H9 (cell line): ENCODE results near the gene F11R. TPM values are rescaled to one million over a fixed set of nuclear protein-coding genes. Genes with fewer than 3 reads are reported as not detected.

Experiments used
- DNase-seq: peaks from one replicate; pipeline ENCODE4 v3.0.0-alpha.2; 2017
- H2AFZ ChIP-seq: one replicate; pipeline ENCODE4 v1.6.1; 2013; ENCODE audit warnings: mild to moderate bottlenecking, low read length, control low read depth, moderate library complexity
- H2AK5ac ChIP-seq: 2 replicates; pipeline ENCODE4 v1.6.1; 2013; ENCODE audit warnings: low read length, control low read depth, mixed read lengths; ENCODE audit not compliant: insufficient read length
- H2BK120ac ChIP-seq: one replicate; pipeline ENCODE4 v1.6.1; 2013; ENCODE audit warnings: low read depth, mild to moderate bottlenecking, low read length, control low read depth, inconsistent platforms; ENCODE audit not compliant: poor library complexity, severe bottlenecking
- H2BK12ac ChIP-seq: 2 replicates; pipeline ENCODE4 v1.6.1; 2013; ENCODE audit warnings: low read length, control low read depth, mixed read lengths, low read depth; ENCODE audit not compliant: insufficient read length
- H2BK15ac ChIP-seq: 2 replicates; pipeline ENCODE4 v1.6.1; 2013; ENCODE audit warnings: low read depth, low read length, control low read depth
- H2BK20ac ChIP-seq: one replicate; pipeline ENCODE4 v1.6.1; 2013; ENCODE audit warnings: low read depth, mild to moderate bottlenecking, low read length, control low read depth, inconsistent platforms; ENCODE audit not compliant: poor library complexity, severe bottlenecking
- H2BK5ac ChIP-seq: 2 replicates; pipeline ENCODE4 v1.6.1; 2013; ENCODE audit warnings: low read length, control low read depth, mixed read lengths; ENCODE audit not compliant: insufficient read length
- H3K14ac ChIP-seq: 2 replicates; pipeline ENCODE4 v1.6.1; 2013; ENCODE audit warnings: low read length, control low read depth; ENCODE audit not compliant: insufficient read depth
- H3K18ac ChIP-seq: 2 replicates; pipeline ENCODE4 v1.6.1; 2013; ENCODE audit warnings: low read depth, mild to moderate bottlenecking, mixed read lengths, low read length, control low read depth; ENCODE audit not compliant: insufficient read length
- H3K23ac ChIP-seq: 2 replicates; pipeline ENCODE4 v1.6.1; 2013; ENCODE audit warnings: low read length, control low read depth, mixed read lengths, low read depth; ENCODE audit not compliant: insufficient read length
- H3K23me2 ChIP-seq: 2 replicates; pipeline ENCODE4 v1.6.1; 2013; ENCODE audit warnings: low read depth, mild to moderate bottlenecking, mixed read lengths, low read length, control low read depth; ENCODE audit not compliant: insufficient read length, poor library complexity, severe bottlenecking
- H3K27ac ChIP-seq: 2 replicates; pipeline ENCODE4 v1.5.1; 2013; ENCODE audit warnings: low read length, control low read depth, mixed read lengths, low read depth; ENCODE audit not compliant: insufficient read length
- H3K27me3 ChIP-seq: 2 replicates; pipeline ENCODE4 v1.6.1; 2013; ENCODE audit warnings: low read length, control low read depth, inconsistent platforms; ENCODE audit not compliant: insufficient read depth
- H3K4ac ChIP-seq: 2 replicates; pipeline ENCODE4 v1.6.1; 2013; ENCODE audit warnings: low read depth, mild to moderate bottlenecking, control low read depth, inconsistent platforms, low read length, moderate library complexity
- H3K4me1 ChIP-seq: 2 replicates; pipeline ENCODE4 v1.6.1; 2013; ENCODE audit warnings: low read length, control low read depth, inconsistent platforms; ENCODE audit not compliant: insufficient read depth
- H3K4me2 ChIP-seq: 2 replicates; pipeline ENCODE4 v1.6.1; 2013; ENCODE audit warnings: low read length, control low read depth, mixed read lengths; ENCODE audit not compliant: insufficient read length, insufficient read depth
- H3K56ac ChIP-seq: 2 replicates; pipeline ENCODE4 v1.6.1; 2013; ENCODE audit warnings: low read depth, mild to moderate bottlenecking, mixed read lengths, low read length, control low read depth; ENCODE audit not compliant: insufficient read length
- H3K79me1 ChIP-seq: 2 replicates; pipeline ENCODE4 v1.6.1; 2013; ENCODE audit warnings: low read depth, mild to moderate bottlenecking, moderate library complexity, low read length, control low read depth, inconsistent platforms; ENCODE audit not compliant: insufficient read depth, poor library complexity, severe bottlenecking
- H3K79me2 ChIP-seq: 2 replicates; pipeline ENCODE4 v1.6.1; 2013; ENCODE audit warnings: low read length, control low read depth, inconsistent platforms; ENCODE audit not compliant: insufficient read depth
- H3K9ac ChIP-seq: 2 replicates; pipeline ENCODE4 v1.6.1; 2013; ENCODE audit warnings: low read length, control low read depth, mixed read lengths; ENCODE audit not compliant: insufficient read length; ENCODE audit errors: extremely low read depth
- H3K9me3 ChIP-seq: one replicate; pipeline ENCODE4 v1.6.1; 2013; ENCODE audit warnings: low read depth, low read length, inconsistent platforms; ENCODE audit not compliant: control insufficient read depth
- H3T11ph ChIP-seq: one replicate; pipeline ENCODE4 v1.6.1; 2013; ENCODE audit warnings: mild to moderate bottlenecking, low read length, control low read depth, inconsistent platforms
- H4K20me1 ChIP-seq: one replicate; pipeline ENCODE4 v1.6.1; 2013; ENCODE audit not compliant: control insufficient read depth, insufficient read length, insufficient read depth
- H4K5ac ChIP-seq: 2 replicates; pipeline ENCODE4 v1.6.1; 2013; ENCODE audit warnings: low read depth, mild to moderate bottlenecking, mixed read lengths, low read length, control low read depth; ENCODE audit not compliant: insufficient read length
- H4K8ac ChIP-seq: replicated peaks from 2 replicates; pipeline ENCODE4 v1.6.1; 2013; ENCODE audit warnings: low read length, control low read depth, mixed read lengths, low read depth; ENCODE audit not compliant: insufficient read length
- H4K91ac ChIP-seq: 2 replicates; pipeline ENCODE4 v1.6.1; 2013; ENCODE audit warnings: low read depth, mild to moderate bottlenecking, moderate library complexity, mixed read lengths, low read length, control low read depth; ENCODE audit not compliant: insufficient read length
- H3K27ac Mint-ChIP-seq, 3 experiments: 2 replicates in 2 of 3; 3 replicates in 1 of 3; pipeline ENCODE4 v1.8.0; 2020 to 2021; ENCODE audit warnings: mixed read lengths in 3 of 3, mild to moderate bottlenecking in 1 of 3, moderate library complexity in 1 of 3
- H3K27me3 Mint-ChIP-seq: 2 replicates; pipeline ENCODE4 v1.8.0; 2021; ENCODE audit warnings: low read depth, mild to moderate bottlenecking, moderate library complexity, mixed read lengths
- H3K36me3 Mint-ChIP-seq, 3 experiments: 2 replicates in 2 of 3; 3 replicates in 1 of 3; pipeline ENCODE4 v1.8.0; 2020 to 2021; ENCODE audit warnings: low read depth in 3 of 3, mixed read lengths in 3 of 3; ENCODE audit not compliant: insufficient read depth in 1 of 3
- H3K4me1 Mint-ChIP-seq, 2 experiments: 2 replicates each; pipeline ENCODE4 v1.8.0; 2020; ENCODE audit warnings: mixed read lengths in 2 of 2
- H3K4me3 Mint-ChIP-seq, 2 experiments: 2 replicates in 1 of 2; 3 replicates in 1 of 2; pipeline ENCODE4 v1.8.0; 2020 to 2021; ENCODE audit warnings: mild to moderate bottlenecking in 2 of 2, mixed read lengths in 2 of 2, moderate library complexity in 1 of 2
- H3K9me3 Mint-ChIP-seq, 2 experiments: 2 replicates in 1 of 2; 3 replicates in 1 of 2; pipeline ENCODE4 v1.8.0; 2020; ENCODE audit warnings: mild to moderate bottlenecking in 2 of 2, mixed read lengths in 2 of 2, moderate library complexity in 1 of 2
- CTCF ChIP-seq: fragments of 200-600 bp; sonication (generic); conservative IDR thresholded peaks from 3 replicates; pipeline ENCODE4 v1.8.0; 2021; ENCODE audit warnings: antibody characterized with exemption, mild to moderate bottlenecking
- WGBS: extraction: QIAGEN DNeasy Blood & Tissue Kit; methylation state at CpG from one replicate; pipeline ENCODE4 v1.1.7; 2013; ENCODE audit warnings: missing lambda C conversion rate, low lambda C conversion rate, mixed read lengths; ENCODE audit not compliant: insufficient read length; ENCODE audit errors: extremely low coverage; 5-methylcytosine and 5-hydroxymethylcytosine counted together
- total RNA-seq: library from RNA; stranded (reverse); gene quantifications from 2 replicates; pipeline ENCODE4 v1.2.1, GENCODE V29; 2021

F11R gene
- total RNA-seq, 1 experiment from 2014 or later, result 174 TPM

- Histone ChIP-seq H2AFZ (no peak overlapping the region), H3K27ac (no peak overlapping the region), H3K4me2 (no peak overlapping the region), H4K91ac (no peak overlapping the region), H3K4me1 (no peaks in the 10 kb centered on the region; the same call in 1 of the 2 replicates), H4K5ac (no peak overlapping the region), H2BK15ac (no peak overlapping the region), H3K79me2 (no peaks in the 10 kb centered on the region), H2BK120ac (no peak overlapping the region), H3K27me3 (no peaks in the 10 kb centered on the region), H3K4ac (no peak overlapping the region), H2BK5ac (no peak overlapping the region), H4K8ac (no peak overlapping the region), H3K9ac (no peak overlapping the region), H2AK5ac (no peak overlapping the region), H3K56ac (no peak overlapping the region), H3K18ac (no peak overlapping the region), H3K23me2 (no peaks in the 10 kb centered on the region), H4K20me1 (no peaks in the 10 kb centered on the region), H3T11ph (no peak overlapping the region), H3K14ac (no peak overlapping the region), H3K79me1 (no peaks in the 10 kb centered on the region), H2BK20ac (no peak overlapping the region), H2BK12ac (no peak overlapping the region), H3K9me3 (no peaks in the 10 kb centered on the region), H3K23ac (no peak overlapping the region)
- no peak overlapping the region for H3K27ac Mint-ChIP-seq
- TF ChIP-seq CTCF, result no peak
- WGBS, result no CpG with 5 or more reads among the region's 4 CpGs
- H3K4me3 Mint-ChIP-seq, result no peak overlapping the region
- H3K27me3 Mint-ChIP-seq, result peaks cover 3% of the 10 kb centered on the region; the same call in 1 of the 2 replicates
- peaks cover 8 to 16% of the 10 kb centered on the region in 2 experiments for H3K4me1 Mint-ChIP-seq
- H3K36me3 Mint-ChIP-seq, result no peaks in the 10 kb centered on the region
- DNase-seq, result no peak
- no peaks in the 10 kb centered on the region for H3K9me3 Mint-ChIP-seq
Observed at GRCh38 chr1:161061419-161061818, 40.5 kb upstream of the F11R start.
